Sciatic nerve (tissue), 2 donors: ENCODE measurements around the gene ARTN. TPM values are rescaled to one million over a fixed set of nuclear protein-coding genes. Genes with fewer than 3 reads are reported as not detected.
A peak's percentile ranks its signal among the peaks of the same experiment; 100 is the strongest.

Experiments used
- ATAC-seq: fragments of 200-7000 bp; cut with Tn5 transposase; one replicate; pipeline ENCODE4 v1.9.1; 2020; ENCODE audit warnings: mild to moderate bottlenecking, moderate library complexity
- DNase-seq: peaks from one replicate; pipeline ENCODE4 v3.0.0-alpha.2; 2020; ENCODE audit warnings: low spot score
- intact Hi-C: fragments of 100-400 bp; cut with DNase I; formaldehyde crosslinking; loops from one replicate; pipeline ENCODE4 v1.14.2; 2022
- total RNA-seq: library from RNA; stranded (reverse); fragmentation: NEBNext Ultra II Directional; extraction: Animal tissue kit (Norgen Biotek cat#: 25700); gene quantifications from one replicate; pipeline ENCODE4 v1.2.1, GENCODE V29; 2021
- donor health status: DM: no; HTN: no; CAD: no.
- donor health status: DM: no; HTN: no; CAD: no.

The ARTN gene
- total RNA-seq, 1 donor from 2014 or later, result 0.94 TPM

GRCh38 chr1:43944860-43945259 is 11.3 kb downstream of the ARTN start:
- ATAC-seq (no peak), DNase-seq (no peak)
- intact Hi-C loops, result no loop called here

DNA sequence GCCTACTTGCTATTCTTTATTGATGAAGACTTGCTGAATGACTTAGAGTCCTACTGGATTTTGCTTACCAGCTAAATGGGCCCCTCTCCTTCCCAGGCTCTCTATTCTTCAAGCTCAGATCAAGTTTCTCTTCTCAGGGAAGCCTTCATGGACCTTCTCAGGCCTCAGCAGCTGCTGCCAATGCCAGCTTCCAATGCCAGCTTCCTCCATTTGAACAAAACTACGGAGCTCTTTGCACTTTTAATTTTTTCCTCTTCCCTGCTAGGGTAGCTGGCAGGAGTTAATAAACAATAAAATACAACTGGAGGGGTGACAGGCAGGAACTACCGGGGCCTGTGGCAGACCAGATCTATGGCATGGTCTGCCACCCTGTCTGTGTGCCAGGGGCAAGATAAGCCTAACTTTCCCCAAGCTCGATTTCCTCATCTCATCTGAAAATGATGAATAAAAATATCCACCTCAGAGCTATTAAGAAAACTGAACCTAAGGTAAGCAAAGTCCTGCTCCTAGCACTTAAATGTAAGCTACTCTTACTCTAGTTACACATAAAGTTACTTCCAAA is 12.2 kb downstream of the ARTN start:
- DNase-seq, result no peak
- ATAC-seq, result no peak
- intact Hi-C loops, result no loop called here

DNA sequence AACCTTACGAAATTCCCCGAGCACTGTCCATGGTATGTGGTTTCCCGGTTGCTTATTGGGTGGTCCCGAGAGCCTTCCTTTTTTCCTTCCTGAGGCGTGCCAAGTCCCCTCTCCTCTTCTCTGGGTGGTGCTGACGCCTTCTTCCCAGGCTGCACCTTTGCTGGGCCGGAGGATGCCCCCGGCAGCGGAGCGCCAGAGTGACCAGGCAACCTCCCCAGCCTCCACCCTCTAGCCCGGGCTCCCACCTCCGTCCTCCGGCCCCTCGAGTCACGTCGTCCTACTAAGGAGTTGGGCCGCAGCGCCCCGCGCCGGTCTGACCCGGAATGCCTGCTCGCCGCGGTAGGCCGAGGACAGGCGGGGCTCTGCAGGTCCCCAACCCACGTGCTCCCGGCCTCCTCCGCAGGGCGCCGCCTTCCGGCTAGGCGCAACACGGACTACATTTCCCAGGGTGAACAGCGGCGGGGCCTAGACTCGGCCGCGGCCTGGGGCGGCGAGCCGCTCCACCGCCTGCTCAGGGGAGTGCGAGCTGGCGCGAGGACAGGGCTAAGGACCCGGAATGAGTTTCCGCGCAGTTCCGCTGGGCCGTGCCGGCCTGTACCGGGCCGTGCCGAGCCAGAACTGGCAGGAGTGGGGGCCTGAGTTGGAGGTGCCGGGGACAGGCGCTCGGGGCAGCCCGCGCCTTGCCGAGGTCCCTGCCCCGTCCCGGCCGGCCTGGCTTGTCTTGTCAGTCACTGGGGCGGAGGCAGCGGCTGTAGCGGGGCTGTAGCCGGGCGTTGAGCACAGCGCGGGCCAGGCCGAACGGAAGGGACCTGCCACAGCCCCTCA is 12.8 kb downstream of the ARTN start, which contains the start of gene IPO13:
Gene IPO13, plus strand, starts transcription at position 715 of the 825 bp plus-strand sequence. CDS start 651 bp downstream, outside the sequence.
- ATAC-seq, result peak; percentile 98
- intact Hi-C loops, result no loop called here
- peak; percentile 96 for DNase-seq

DNA sequence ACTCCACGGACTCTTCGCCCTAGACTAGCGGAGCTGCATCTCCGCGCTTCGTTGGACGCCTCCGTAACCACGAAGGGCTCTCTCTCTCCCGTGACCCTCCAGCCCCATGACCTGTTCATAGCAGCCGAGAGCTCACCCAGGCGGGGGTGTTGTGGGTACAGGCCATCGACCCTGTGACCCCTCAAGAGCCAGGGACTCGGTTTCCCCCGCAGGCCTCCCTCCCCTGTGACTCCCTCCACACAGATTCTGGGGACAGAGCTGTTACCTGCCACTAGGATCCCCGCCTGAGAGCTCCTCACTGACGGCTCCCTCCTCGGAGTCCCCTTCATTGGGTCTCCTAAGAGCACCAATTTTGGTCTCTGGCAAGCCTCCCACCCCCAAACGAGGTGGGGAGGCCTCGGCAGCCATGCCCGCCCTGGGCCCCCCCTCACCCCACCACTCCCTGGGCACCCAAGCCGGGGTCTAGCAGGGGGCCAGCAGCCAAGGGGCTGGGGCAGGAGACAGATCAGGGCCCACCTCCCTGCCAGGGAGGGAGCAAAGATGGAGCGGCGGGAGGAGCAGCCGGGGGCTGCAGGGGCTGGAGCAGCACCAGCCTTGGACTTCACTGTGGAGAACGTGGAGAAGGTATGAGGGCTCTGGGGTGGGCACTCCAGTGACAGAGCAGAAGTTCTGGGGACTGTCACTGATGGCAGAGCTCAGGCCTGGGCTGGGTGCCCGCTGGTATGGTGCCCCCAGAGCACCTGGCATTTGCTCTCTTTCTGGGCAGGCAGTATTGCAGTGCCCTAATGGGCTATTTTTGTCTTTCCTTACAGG is 13.7 kb downstream of the ARTN start:
- intact Hi-C loops, result no loop called here
- DNase-seq (no peak), ATAC-seq (no peak)

GRCh38 chr1:43947874-43948437 is 14.4 kb downstream of the ARTN start:
- intact Hi-C loops, result no loop called here
- DNase-seq (no peak), ATAC-seq (no peak)

DNA sequence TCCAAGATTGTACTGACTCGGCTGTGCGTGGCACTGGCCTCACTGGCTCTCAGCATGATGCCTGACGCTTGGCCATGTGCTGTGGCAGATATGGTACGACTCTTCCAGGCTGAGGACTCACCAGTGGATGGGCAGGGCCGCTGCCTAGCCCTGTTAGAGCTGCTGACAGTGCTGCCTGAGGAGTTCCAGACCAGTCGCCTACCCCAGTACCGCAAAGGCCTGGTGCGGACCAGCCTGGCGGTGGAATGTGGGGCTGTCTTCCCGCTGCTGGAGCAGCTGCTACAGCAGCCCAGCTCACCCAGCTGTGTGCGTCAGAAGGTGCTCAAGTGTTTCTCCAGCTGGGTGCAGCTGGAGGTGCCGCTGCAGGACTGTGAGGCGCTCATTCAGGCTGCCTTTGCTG is 16.1 kb downstream of the ARTN start:
- intact Hi-C loops, result no loop called here
- ATAC-seq, result no peak
- no peak for DNase-seq

GRCh38 chr1:43951021-43951985 is 17.7 kb downstream of the ARTN start:
- ATAC-seq, result no peak
- no peak for DNase-seq
- intact Hi-C loops, result no loop called here

- DNase-seq, result no peak
- intact Hi-C loops, result no loop called here
- no peak for ATAC-seq
These were observed 19.2 kb downstream of the ARTN start for GRCh38 chr1:43952731-43953346.

GRCh38 chr1:43953361-43953760 is 19.8 kb downstream of the ARTN start:
- DNase-seq (no peak), ATAC-seq (no peak)
- intact Hi-C loops, result no loop called here

DNA sequence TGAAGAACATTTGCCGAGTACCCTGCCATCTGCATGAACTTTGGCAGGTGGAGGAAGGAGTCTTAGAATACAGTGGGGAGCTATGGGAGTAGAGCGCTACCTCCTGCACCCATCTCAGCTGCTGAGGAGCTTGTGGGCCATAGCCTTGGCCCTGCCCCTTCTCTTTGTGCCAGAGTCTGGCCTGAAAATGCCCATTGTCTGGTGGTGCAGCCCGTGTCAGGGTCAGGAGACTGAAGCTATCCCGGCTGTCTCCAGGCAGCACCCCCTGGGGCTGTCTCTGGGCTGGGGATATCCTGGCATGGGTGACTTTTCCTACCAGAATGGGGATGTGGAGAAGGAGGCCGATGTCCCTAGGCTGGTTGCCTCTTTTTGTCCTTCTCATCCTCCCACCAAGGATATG is 20.4 kb downstream of the ARTN start:
- ATAC-seq (no peak), DNase-seq (no peak)
- intact Hi-C loops, result no loop called here

DNA sequence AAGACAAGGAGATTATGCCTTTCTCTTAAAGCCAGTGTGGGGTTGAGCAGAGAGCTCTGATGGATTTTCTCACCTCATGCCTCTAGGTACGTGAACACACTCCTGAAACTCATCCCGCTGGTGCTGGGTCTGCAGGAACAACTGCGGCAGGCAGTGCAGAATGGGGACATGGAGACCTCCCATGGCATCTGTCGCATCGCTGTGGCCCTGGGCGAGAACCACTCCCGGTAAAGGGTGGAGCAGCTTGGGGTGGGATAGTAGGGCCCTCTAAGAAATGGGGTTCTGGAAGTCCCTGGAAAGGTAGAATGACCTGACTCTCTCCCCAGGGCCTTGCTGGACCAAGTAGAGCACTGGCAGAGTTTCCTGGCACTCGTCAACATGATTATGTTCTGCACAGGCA is 22.6 kb downstream of the ARTN start:
- intact Hi-C loops, result no loop called here
- ATAC-seq, result no peak
- DNase-seq, result no peak

GRCh38 chr1:43957407-43958040 is 23.9 kb downstream of the ARTN start:
- no peak for ATAC-seq
- no peak for DNase-seq
- intact Hi-C loops, result no loop called here

- no peak for DNase-seq
- ATAC-seq, result peak; percentile 27
- intact Hi-C loops, result no loop called here
These were observed 25.0 kb downstream of the ARTN start for GRCh38 chr1:43958351-43959255.

DNA sequence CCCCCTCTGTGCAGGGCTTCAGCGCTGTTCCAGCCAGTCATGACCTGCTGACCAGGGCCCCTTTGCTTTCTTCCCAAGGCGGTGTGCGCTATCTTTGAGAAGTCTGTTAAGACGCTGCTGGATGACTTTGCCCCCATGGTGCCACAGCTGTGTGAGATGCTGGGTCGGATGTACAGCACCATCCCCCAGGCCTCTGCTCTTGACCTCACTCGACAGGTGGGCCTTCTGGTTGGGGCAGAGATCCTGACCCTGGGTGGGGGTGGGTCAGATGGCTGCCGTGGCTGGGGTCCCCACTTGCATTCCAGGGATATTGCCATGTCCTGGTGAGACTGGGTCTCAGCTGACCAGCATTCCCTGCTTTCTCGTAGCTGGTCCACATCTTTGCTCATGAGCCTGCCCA is 27.2 kb downstream of the ARTN start:
- ATAC-seq (no peak), DNase-seq (no peak)
- intact Hi-C loops, result no loop called here

- DNase-seq, result no peak
- intact Hi-C loops, result no loop called here
- no peak for ATAC-seq
These were observed 28.1 kb downstream of the ARTN start for GRCh38 chr1:43961692-43962091.

DNA sequence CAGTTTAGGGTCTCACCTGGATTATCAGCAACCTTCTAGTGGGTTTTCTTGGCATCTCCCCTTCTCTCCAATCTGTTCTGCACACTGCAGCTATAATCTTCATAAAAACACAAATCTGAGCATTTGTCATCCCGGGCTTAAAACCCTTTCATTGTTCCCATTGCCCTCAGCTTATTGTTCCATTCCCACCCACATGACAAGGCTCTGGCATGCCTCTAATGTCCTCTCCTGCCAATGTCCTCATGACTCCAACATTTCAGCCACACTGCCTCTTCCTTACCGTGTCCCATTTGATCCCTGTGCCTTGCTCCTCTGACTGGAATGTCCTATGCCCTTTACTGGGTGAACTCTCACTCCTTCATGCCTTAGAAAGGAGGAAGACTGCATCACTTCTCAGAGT is 28.7 kb downstream of the ARTN start:
- DNase-seq, result no peak
- intact Hi-C loops, result no loop called here
- ATAC-seq, result no peak

DNA sequence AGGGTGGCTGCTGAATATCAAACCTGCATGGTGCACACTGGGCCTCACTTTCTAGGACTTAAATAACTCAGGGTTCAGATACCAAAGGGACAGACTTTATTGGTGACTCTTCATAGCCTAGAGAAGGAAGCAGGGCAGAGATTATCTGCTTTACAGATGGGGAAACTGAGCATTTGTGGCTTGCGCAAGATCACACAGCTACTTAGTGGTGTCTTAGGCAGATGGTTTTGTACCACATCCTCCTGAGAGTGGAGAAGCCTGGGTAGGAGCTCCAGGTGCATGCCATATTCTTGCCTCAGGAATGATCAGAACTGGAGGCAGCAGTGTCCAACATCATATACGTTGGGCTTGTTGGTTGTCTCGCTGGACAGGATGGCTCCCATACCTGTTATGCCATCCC is 29.4 kb downstream of the ARTN start:
- ATAC-seq, result no peak
- intact Hi-C loops, result no loop called here

More for the DNA sequence above, 29.4 kb downstream of the ARTN start:
- no peak for DNase-seq
